Panc1 (cell line): ENCODE results near the gene BZW1.

ENCODE experiments used
- CTCF ChIP-seq: fragments of 450-650 bp; IDR thresholded peaks from 2 replicates; pipeline ENCODE4 v1.5.1; 2017; ENCODE audit warnings: mild to moderate bottlenecking
- POLR2AphosphoS5 ChIP-seq: IDR thresholded peaks from 2 replicates; pipeline ENCODE4 v1.6.1; 2012; ENCODE audit warnings: mild to moderate bottlenecking, low read depth, low read length, moderate library complexity
- REST ChIP-seq, 2 experiments: IDR thresholded peaks; 2 replicates each; pipeline ENCODE4 v1.6.1; 2011 to 2012; ENCODE audit warnings: low read depth in 2 of 2, control low read depth in 1 of 2, low read length in 1 of 2, mild to moderate bottlenecking in 1 of 2, moderate library complexity in 1 of 2; ENCODE audit not compliant: insufficient read depth in 1 of 2
- SIN3A ChIP-seq: IDR thresholded peaks from 2 replicates; pipeline ENCODE4 v1.6.1; 2012; ENCODE audit warnings: low read depth, mild to moderate bottlenecking, low read length, moderate library complexity, borderline replicate concordance; ENCODE audit not compliant: insufficient read depth
- TCF7L2 ChIP-seq: IDR thresholded peaks from 2 replicates; pipeline ENCODE4 v1.6.1; 2011; ENCODE audit warnings: mild to moderate bottlenecking, low read depth, low read length, inconsistent platforms

GRCh38 chr2:200852605-200853004 lies 40.9 kb downstream of the BZW1 start:
- TF ChIP-seq CTCF (no peak), SIN3A (no peak), POLR2AphosphoS5 (no peak), REST (IDR thresholded peaks at IDR 0.05; ENCODE audit: insufficient read depth in 1 of 2, low read depth in 2 of 2, low read length in 1 of 2) (no peak), TCF7L2 (no peak)
